Measurements from ENCODE around the gene ABCC1. TPM values are rescaled to one million over a fixed set of nuclear protein-coding genes. Genes with fewer than 3 reads are reported as not detected.
"Not testable (repeated sequence)": the region's sequence is repeated elsewhere in the genome, so short reads cannot be mapped to it uniquely, and the experiment has no call there.

The ABCC1 gene
- total and polyA plus RNA-seq, 12 donors: 6.1 to 32.8 (median 21.6) TPM

- TF ChIP-seq, protein P1, sequence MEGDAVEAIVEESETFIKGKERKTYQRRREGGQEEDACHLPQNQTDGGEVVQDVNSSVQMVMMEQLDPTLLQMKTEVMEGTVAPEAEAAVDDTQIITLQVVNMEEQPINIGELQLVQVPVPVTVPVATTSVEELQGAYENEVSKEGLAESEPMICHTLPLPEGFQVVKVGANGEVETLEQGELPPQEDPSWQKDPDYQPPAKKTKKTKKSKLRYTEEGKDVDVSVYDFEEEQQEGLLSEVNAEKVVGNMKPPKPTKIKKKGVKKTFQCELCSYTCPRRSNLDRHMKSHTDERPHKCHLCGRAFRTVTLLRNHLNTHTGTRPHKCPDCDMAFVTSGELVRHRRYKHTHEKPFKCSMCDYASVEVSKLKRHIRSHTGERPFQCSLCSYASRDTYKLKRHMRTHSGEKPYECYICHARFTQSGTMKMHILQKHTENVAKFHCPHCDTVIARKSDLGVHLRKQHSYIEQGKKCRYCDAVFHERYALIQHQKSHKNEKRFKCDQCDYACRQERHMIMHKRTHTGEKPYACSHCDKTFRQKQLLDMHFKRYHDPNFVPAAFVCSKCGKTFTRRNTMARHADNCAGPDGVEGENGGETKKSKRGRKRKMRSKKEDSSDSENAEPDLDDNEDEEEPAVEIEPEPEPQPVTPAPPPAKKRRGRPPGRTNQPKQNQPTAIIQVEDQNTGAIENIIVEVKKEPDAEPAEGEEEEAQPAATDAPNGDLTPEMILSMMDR (IDR thresholded peaks at IDR 0.05): no peak
- no peak for ATAC-seq
- intact Hi-C loops (cut with DNase I): no loop called here
Observed at GRCh38 chr16:15934991-15935390, 14.4 kb upstream of the ABCC1 start.

DNA sequence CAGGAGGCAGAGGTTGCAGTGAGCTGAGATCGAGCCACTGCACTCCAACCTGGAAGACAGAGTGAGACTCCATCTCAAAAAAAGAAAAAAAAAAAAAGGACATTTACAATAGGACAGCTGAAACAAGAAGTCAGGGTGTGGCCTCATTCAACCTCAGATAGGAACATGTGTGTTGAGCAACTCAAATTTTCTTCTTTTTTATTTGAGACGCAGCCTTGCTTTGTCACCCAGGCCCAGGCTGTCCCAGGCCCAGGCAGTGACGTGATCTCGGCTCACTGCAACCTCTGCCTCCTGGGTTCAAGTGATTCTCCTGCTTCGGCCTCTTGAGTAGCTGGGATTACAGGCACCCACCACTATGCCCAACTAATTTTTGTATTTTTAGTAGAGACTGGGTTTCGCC is 12.6 kb upstream of the ABCC1 start:
- H3K36me3 ChIP-seq; DNase-seq; H3K4me3 ChIP-seq; H3K27ac ChIP-seq; H3K4me1 ChIP-seq; ATAC-seq; H3K27me3 ChIP-seq; intact Hi-C loops (cut with DNase I): not testable (repeated sequence)
- peaks cover 0 to 12% (median 0%) of the 10 kb centered on the region in 11 donors for H3K9me3 ChIP-seq
- 94 to 96% methylated on average over 6 of the region's 6 CpGs for WGBS, 2 donors

More at GRCh38 chr16:15934991-15935390, 14.4 kb upstream of the ABCC1 start:
- DNase-seq: no peak
- Histone ChIP-seq H3K27me3 (no peaks in the 10 kb centered on the region), H3K9me3 (peaks cover 0 to 12% (median 0%) of the 10 kb centered on the region in 11 donors), H3K27ac (no peak overlapping the region), H3K36me3 (no peaks in the 10 kb centered on the region), H3K4me3 (no peak overlapping the region), H3K4me1 (no peaks in the 10 kb centered on the region)

GRCh38 chr16:15942931-15943690 is 6.3 kb upstream of the ABCC1 start:
- ATAC-seq: no peak
- WGBS, 2 donors: 76 to 84% methylated on average over 6 of the region's 6 CpGs

DNA sequence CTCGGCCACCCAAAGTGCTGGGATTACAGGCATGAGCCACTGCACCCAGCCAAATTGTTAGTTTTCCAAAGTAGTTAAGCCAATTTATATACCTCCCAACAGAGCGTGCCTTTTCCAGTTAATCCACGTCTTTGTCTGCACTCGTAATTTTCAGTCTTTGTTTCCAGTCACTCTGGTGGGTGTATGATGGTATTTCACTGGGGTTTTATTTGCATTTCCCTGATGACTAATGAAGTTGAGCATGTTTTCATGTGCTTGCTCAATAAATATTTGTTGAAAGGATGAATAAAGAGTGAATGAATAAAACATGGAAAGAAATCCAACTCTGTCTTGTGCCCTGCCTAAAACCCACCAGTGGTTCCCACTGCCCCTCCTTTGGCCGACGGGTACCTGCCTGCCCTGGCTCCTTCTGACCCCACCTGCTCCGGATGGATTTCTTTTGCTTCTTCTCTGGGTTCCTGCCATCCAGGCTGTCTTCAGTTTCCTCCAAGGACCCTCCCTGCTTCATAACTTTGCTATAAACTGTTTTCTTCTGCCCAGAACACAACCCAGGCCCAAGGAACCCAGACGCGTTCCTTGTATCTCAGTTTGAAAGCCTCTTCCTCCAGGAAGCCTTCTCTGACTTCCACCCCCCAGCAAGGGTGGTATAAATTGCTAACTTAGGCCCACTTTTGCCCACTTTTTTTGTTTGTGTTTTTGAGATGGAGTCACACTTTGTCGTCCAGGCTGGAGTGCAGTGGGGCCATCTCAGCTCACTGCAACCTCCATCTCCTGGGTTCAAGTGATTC is 3.0 kb upstream of the ABCC1 start:
- H3K9me3 ChIP-seq: no peaks in the 10 kb centered on the region
- H3K36me3 ChIP-seq: no peaks in the 10 kb centered on the region
- TF ChIP-seq, protein P1 (IDR thresholded peaks at IDR 0.05): no peak
- 81 to 82% methylated on average over 10 of the region's 10 CpGs for WGBS, 2 donors
- ATAC-seq: no peak
- H3K27me3 ChIP-seq: no peaks in the 10 kb centered on the region
- peaks cover 0 to 29% (median 14%) of the 10 kb centered on the region in 9 donors for H3K4me1 ChIP-seq
- H3K4me3 ChIP-seq: no peak overlapping the region
- no peak for DNase-seq
- H3K27ac ChIP-seq: peak overlapping the region in 1 of 10 donors; percentile 53
- intact Hi-C loops (cut with DNase I): loop anchor here in 2 of 10 donors (10.0 kb wide), 2 partner anchors 52 to 148 kb away; no protein-coding TSS in a partner anchor

More at GRCh38 chr16:15942931-15943690, 6.3 kb upstream of the ABCC1 start:
- Histone ChIP-seq H3K4me1 (peaks cover 0 to 10% (median 0%) of the 10 kb centered on the region in 9 donors), H3K36me3 (no peaks in the 10 kb centered on the region), H3K9me3 (no peaks in the 10 kb centered on the region), H3K27me3 (no peaks in the 10 kb centered on the region), H3K27ac (no peak overlapping the region), H3K4me3 (no peak overlapping the region)
- DNase-seq: no peak
- TF ChIP-seq, protein P1 (IDR thresholded peaks at IDR 0.05): no peak
- intact Hi-C loops (cut with DNase I): loop anchor here in 2 of 10 donors (10.0 kb wide), 2 partner anchors 48 to 152 kb away; no protein-coding TSS in a partner anchor
